Activated T-cell treated with anti-CD3 and anti-CD28 coated beads, Interleukin-2, amount 50 U/mL, for 1 hour (primary cell): ENCODE measurements around the gene CRTAC1.

Experiments used
- DNase-seq: peaks from one replicate; pipeline ENCODE4 v3.0.0-alpha.2; 2020

Gene CRTAC1

DNA sequence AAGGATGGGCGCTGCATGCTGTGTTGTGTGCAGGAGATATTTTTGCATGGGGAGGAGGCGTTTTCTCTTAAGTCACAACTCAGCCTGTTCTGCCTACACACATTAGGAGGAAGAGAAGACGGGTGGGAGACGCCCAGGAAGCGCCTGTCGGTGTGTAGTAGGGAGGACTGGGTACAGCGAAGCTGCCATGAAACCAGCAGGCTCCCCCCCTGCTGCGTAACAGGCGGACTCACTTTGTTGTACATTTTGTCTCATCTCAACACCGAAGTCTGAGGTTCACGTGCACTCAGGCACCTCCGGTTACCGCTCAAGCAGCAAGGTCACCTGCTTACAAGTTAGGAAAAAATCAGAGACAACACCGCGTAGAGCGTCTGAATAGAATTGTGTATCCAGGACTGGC, 56.3 kb downstream of the CRTAC1 start:
- DNase-seq = no peak

DNA sequence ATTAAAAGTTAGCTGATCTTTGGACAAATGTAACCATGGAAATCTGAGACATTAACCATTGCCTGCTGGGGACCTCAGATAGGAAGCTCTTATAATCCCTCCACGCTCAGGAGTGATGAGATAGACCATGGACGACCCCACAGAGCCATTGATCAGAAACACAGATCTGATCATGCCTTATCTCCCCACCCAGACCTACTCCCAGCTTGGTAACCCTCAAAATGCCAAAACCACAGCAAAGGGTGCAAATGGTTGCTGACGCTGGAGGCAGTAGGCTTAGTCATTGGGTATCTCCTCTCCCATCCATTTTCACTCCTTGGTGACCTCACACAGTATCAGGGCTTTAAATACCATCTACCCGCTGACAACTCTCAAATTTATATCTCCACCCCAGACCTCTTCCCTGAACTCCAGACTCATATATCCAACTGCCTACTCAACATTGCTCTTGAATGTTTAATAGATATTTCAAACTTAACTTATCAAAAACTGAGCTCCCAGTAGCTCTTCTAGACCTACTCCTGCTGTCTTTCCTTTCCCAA, 60.8 kb downstream of the CRTAC1 start:
- no peak for DNase-seq

DNA sequence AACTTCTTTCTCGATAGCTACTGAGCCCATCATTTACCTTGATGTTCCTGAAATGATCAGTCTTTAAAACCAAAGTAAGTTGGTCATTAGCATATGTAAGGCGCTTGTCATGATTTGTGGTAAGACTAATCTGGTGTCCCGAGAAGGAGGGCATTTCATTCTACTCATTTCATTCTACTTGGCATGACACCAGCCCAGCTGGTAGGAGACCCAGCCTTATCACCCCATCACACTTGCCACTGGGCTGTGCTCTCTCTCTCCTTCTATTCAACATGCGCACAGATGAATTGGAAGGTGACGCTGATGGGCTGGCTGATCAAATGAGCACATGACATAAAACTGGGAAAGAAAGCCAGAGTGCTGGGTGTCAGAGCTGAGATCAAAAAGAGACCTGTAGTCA, 65.7 kb downstream of the CRTAC1 start:
- no peak for DNase-seq

GRCh38 chr10:97961945-97962344, 68.5 kb downstream of the CRTAC1 start:
- no peak for DNase-seq

- no peak for DNase-seq
Measured at GRCh38 chr10:97960269-97961056, 70.0 kb downstream of the CRTAC1 start.

DNA sequence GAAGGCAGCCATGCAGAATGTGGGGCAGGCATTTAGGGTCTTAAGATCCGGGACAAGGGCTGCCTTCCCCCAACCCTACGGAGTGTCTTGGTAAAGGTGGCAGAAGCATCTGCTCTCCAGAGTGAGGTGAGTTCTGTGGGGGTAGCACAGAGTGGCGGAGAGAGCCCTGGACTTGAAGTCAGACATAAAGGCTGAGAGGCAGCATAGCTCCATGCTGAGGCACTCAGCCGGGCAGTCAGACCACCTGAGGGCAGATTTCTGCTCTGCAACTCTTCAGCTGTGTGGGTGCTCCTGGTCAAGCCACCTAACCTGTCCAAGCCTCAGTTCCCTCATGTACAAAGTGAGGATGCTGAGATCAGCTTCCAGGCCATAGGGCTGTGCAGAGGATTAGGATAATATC, 81.0 kb downstream of the CRTAC1 start:
- DNase-seq = no peak

DNA sequence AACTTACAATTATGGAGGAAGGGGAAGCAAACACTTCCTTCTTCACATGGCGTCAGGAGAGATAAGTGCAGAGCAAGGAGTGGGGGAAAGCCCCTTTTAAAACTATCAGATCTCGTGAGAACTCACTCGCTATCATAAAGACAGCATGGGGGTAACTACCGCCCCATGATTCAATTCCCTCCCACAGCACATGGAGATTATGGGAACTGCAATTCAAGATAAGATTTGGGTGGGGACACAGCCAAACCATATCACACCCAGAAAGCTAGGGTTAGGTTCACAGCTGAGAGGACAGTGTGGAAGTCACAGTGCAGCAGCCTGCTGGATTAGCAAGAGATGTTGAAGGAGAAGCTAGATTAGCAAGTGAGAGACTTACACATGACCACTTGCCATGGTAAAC, 81.6 kb downstream of the CRTAC1 start:
- no peak for DNase-seq

GRCh38 chr10:97944772-97945171, 85.6 kb downstream of the CRTAC1 start:
- no peak for DNase-seq

GRCh38 chr10:97943294-97943693, 87.1 kb downstream of the CRTAC1 start:
- no peak for DNase-seq

GRCh38 chr10:97940534-97940933, 89.9 kb downstream of the CRTAC1 start:
- DNase-seq = no peak

DNA sequence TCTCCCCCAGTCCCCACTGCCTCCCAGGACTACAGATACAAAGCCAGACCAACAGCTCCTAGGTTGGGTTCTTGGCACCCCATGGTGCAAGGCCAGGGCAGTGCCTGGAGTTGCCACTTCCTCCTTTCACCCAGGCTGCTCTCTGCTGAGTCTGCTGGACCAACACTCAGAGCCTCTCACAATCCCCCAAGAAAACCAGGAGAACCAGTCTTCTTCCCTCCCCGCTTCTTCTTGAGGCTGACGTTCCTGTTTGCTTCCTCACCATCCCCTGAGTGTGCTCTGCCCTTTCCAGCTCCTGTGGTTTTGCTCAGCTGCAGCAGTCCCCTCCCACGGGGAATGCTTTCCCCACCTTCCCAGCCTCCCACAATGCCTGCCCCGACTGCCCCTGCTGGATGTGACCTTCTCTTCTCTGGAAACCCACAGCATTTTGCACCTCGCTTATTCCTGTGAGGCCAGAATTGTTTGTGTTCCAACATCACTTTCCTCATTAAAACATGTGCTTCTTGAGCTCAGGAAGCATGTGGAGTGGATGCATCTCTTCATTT, 90.9 kb downstream of the CRTAC1 start:
- DNase-seq = no peak

DNA sequence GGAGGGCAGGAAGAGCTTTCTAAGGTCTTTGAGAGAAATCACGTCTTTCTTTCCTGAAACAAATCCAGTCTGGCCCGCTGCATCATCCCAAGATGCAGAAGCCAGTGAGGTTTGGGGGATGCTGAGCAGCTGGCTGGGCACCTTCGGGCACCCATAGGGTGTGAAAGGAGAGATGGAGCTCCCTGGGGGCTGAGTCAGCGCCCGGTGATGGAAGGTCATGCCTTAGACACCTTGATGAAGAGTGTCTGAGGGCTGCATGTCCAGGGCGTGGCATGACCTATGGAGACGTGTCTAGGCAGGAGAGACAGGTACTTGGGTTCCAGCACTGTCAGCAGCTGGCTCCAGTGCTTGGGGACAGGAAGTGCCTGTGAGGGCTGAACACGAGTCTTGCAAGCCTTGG, 92.5 kb downstream of the CRTAC1 start:
- no peak for DNase-seq

DNA sequence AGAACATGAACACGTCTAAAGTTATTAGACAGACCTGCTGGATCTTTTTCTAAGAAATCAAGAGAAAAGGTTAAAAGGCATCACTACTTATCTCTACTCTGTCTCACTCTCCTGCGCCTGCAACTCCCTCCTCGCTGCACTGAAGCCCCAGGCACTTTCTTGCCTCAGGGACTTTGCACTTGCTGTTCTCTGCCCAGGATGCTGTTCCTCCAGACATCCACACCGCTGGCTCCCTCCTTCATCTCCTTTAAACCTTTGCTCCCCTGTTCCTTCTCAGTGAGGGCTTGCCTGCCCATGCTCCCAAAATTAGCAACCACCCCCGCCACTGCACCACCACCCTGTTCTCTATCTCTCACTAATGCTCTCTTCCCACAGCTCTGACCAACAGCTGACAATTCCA, 93.4 kb downstream of the CRTAC1 start:
- no peak for DNase-seq

- no peak for DNase-seq
Measured at GRCh38 chr10:97936126-97936525, 94.3 kb downstream of the CRTAC1 start.

GRCh38 chr10:97932932-97933530, 97.4 kb downstream of the CRTAC1 start:
- no peak for DNase-seq

DNA sequence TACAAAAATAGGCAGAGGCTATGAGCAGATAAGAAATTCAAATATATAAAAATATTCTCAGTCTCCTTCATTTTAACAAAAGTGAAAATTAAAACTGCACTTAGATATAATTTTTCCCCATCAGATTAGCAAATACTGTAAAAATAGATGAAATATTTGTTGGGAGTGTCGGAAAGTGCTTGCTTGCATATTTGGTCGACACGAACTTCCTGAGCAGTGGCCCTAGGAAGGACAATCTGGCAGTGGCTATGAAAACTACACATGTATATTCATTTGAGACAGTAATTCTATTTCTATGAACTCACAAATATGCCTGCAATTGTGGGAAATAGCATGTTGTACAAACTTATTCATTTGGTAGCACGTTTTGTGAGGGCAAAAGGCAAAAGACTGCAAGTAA, 99.4 kb downstream of the CRTAC1 start:
- no peak for DNase-seq

DNA sequence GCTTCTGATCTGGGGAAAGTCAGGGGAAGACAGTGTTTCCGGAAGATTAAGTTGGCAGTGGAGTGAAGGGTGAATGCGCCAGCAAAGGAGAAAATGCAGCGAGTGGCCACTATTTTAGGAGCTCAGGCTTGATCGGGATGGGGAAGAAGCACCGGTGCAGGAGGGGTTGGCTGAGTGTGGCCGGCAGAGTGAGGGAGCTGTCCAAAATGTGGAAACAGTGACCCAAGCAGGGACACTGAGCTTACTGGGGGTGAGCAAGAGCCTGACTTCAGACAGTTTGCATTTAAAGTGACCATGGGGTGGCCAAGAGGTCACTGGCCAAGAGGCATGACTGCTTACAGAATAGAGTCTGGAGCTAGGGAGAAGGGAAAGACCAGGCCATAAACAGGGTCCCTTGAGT, 101.5 kb downstream of the CRTAC1 start:
- DNase-seq = no peak

DNA sequence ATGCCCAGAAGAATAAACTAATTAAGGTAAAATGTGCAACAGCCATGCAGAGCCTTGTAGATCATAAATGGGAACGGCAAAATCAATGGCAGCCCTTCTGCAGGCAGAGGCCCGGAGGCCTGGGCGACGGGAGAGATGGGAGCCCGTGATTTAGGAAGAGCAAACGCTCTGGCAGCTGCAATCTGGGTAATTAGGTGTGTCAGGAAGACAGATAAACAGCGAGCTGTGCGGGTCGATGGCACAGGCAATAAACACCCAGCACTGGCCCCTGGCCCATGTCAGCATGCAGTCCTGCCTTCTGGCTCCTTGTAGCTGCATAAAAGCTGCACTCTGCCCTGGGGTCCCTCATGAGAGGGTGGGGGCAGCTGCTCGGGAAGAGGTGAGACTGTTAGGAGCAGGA, 102.8 kb downstream of the CRTAC1 start:
- no peak for DNase-seq

DNA sequence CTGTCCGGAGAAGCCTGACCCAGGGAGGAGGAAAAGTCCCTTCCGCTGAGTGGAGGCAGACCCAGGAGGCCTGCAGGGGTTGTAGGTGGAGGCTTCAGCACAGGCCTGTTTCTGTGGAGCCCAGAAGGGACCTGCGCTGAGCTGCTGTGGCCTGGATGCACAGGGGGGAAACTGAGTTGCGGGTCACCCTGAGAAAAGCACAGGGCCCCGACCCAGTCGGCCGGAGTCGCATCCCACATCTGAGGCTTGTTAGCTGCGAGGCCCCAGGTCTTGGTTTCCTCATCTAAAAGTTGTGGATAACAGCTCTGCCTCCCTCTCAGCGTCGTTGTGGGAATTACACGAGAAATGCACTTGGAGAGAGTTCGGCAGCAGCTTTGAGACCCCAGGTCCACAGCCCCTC, 104.4 kb downstream of the CRTAC1 start:
- no peak for DNase-seq

- no peak for DNase-seq
Measured at GRCh38 chr10:97925308-97925938, 105.0 kb downstream of the CRTAC1 start.

- no peak for DNase-seq
Measured at GRCh38 chr10:97924678-97925077, 105.7 kb downstream of the CRTAC1 start.

DNA sequence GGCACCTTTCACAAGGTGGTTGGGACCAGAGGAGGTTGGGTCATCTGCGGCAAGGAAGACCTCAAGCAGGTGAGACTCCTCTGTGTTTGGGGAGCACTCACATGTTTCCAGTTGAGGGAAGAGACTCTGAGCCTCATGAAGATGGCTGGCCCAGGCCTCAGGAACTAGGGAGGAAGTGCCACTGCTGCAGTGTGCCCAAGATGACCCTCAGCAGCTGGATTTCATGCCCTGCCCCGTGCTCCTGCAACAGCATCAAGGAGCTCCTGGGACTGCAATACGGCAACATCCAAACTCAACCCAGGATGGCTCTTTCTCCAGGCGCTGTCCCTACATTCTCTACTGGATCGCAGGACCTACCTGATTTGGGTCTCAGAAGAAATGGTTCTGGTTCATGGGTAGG, 106.9 kb downstream of the CRTAC1 start:
- DNase-seq = no peak

DNA sequence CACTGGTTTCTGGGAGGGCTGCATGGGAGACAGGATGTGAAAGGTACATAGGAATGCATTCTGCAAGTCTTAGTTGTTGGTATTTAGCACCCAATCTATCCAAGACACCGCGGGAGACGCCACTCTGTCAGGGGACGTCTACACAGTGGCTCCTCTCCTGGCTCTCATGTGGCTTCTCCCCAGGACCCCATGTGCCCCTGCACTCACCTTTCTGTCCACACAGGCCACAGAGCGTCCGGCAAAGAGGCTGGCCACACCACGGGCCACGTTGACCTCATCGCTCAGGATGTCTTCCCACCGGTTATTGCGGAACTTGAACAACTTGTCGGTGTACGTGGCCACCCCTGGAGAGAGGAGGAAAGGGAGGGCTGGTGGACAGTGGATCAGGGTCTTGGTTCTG, 107.4 kb downstream of the CRTAC1 start:
- DNase-seq = peak; percentile 0
